H9 (cell line): ENCODE results near the gene GLT6D1. TPM values are rescaled to one million over a fixed set of nuclear protein-coding genes. Genes with fewer than 3 reads are reported as not detected.

Experiments
- DNase-seq: peaks from one replicate; pipeline ENCODE4 v3.0.0-alpha.2; 2017
- H2AFZ ChIP-seq: one replicate; pipeline ENCODE4 v1.6.1; 2013; ENCODE audit warnings: mild to moderate bottlenecking, low read length, control low read depth, moderate library complexity
- H2AK5ac ChIP-seq: 2 replicates; pipeline ENCODE4 v1.6.1; 2013; ENCODE audit warnings: low read length, control low read depth, mixed read lengths; ENCODE audit not compliant: insufficient read length
- H2BK120ac ChIP-seq: one replicate; pipeline ENCODE4 v1.6.1; 2013; ENCODE audit warnings: low read depth, mild to moderate bottlenecking, low read length, control low read depth, inconsistent platforms; ENCODE audit not compliant: poor library complexity, severe bottlenecking
- H2BK12ac ChIP-seq: 2 replicates; pipeline ENCODE4 v1.6.1; 2013; ENCODE audit warnings: low read length, control low read depth, mixed read lengths, low read depth; ENCODE audit not compliant: insufficient read length
- H2BK15ac ChIP-seq: 2 replicates; pipeline ENCODE4 v1.6.1; 2013; ENCODE audit warnings: low read depth, low read length, control low read depth
- H2BK20ac ChIP-seq: one replicate; pipeline ENCODE4 v1.6.1; 2013; ENCODE audit warnings: low read depth, mild to moderate bottlenecking, low read length, control low read depth, inconsistent platforms; ENCODE audit not compliant: poor library complexity, severe bottlenecking
- H2BK5ac ChIP-seq: 2 replicates; pipeline ENCODE4 v1.6.1; 2013; ENCODE audit warnings: low read length, control low read depth, mixed read lengths; ENCODE audit not compliant: insufficient read length
- H3K14ac ChIP-seq: 2 replicates; pipeline ENCODE4 v1.6.1; 2013; ENCODE audit warnings: low read length, control low read depth; ENCODE audit not compliant: insufficient read depth
- H3K18ac ChIP-seq: 2 replicates; pipeline ENCODE4 v1.6.1; 2013; ENCODE audit warnings: low read depth, mild to moderate bottlenecking, mixed read lengths, low read length, control low read depth; ENCODE audit not compliant: insufficient read length
- H3K23ac ChIP-seq: 2 replicates; pipeline ENCODE4 v1.6.1; 2013; ENCODE audit warnings: low read length, control low read depth, mixed read lengths, low read depth; ENCODE audit not compliant: insufficient read length
- H3K23me2 ChIP-seq: 2 replicates; pipeline ENCODE4 v1.6.1; 2013; ENCODE audit warnings: low read depth, mild to moderate bottlenecking, mixed read lengths, low read length, control low read depth; ENCODE audit not compliant: insufficient read length, poor library complexity, severe bottlenecking
- H3K27ac ChIP-seq: 2 replicates; pipeline ENCODE4 v1.5.1; 2013; ENCODE audit warnings: low read length, control low read depth, mixed read lengths, low read depth; ENCODE audit not compliant: insufficient read length
- H3K27me3 ChIP-seq: 2 replicates; pipeline ENCODE4 v1.6.1; 2013; ENCODE audit warnings: low read length, control low read depth, inconsistent platforms; ENCODE audit not compliant: insufficient read depth
- H3K4ac ChIP-seq: 2 replicates; pipeline ENCODE4 v1.6.1; 2013; ENCODE audit warnings: low read depth, mild to moderate bottlenecking, control low read depth, inconsistent platforms, low read length, moderate library complexity
- H3K4me1 ChIP-seq: 2 replicates; pipeline ENCODE4 v1.6.1; 2013; ENCODE audit warnings: low read length, control low read depth, inconsistent platforms; ENCODE audit not compliant: insufficient read depth
- H3K4me2 ChIP-seq: 2 replicates; pipeline ENCODE4 v1.6.1; 2013; ENCODE audit warnings: low read length, control low read depth, mixed read lengths; ENCODE audit not compliant: insufficient read length, insufficient read depth
- H3K56ac ChIP-seq: 2 replicates; pipeline ENCODE4 v1.6.1; 2013; ENCODE audit warnings: low read depth, mild to moderate bottlenecking, mixed read lengths, low read length, control low read depth; ENCODE audit not compliant: insufficient read length
- H3K79me1 ChIP-seq: 2 replicates; pipeline ENCODE4 v1.6.1; 2013; ENCODE audit warnings: low read depth, mild to moderate bottlenecking, moderate library complexity, low read length, control low read depth, inconsistent platforms; ENCODE audit not compliant: insufficient read depth, poor library complexity, severe bottlenecking
- H3K79me2 ChIP-seq: 2 replicates; pipeline ENCODE4 v1.6.1; 2013; ENCODE audit warnings: low read length, control low read depth, inconsistent platforms; ENCODE audit not compliant: insufficient read depth
- H3K9ac ChIP-seq: 2 replicates; pipeline ENCODE4 v1.6.1; 2013; ENCODE audit warnings: low read length, control low read depth, mixed read lengths; ENCODE audit not compliant: insufficient read length; ENCODE audit errors: extremely low read depth
- H3K9me3 ChIP-seq: one replicate; pipeline ENCODE4 v1.6.1; 2013; ENCODE audit warnings: low read depth, low read length, inconsistent platforms; ENCODE audit not compliant: control insufficient read depth
- H3T11ph ChIP-seq: one replicate; pipeline ENCODE4 v1.6.1; 2013; ENCODE audit warnings: mild to moderate bottlenecking, low read length, control low read depth, inconsistent platforms
- H4K20me1 ChIP-seq: one replicate; pipeline ENCODE4 v1.6.1; 2013; ENCODE audit not compliant: control insufficient read depth, insufficient read length, insufficient read depth
- H4K5ac ChIP-seq: 2 replicates; pipeline ENCODE4 v1.6.1; 2013; ENCODE audit warnings: low read depth, mild to moderate bottlenecking, mixed read lengths, low read length, control low read depth; ENCODE audit not compliant: insufficient read length
- H4K8ac ChIP-seq: replicated peaks from 2 replicates; pipeline ENCODE4 v1.6.1; 2013; ENCODE audit warnings: low read length, control low read depth, mixed read lengths, low read depth; ENCODE audit not compliant: insufficient read length
- H4K91ac ChIP-seq: 2 replicates; pipeline ENCODE4 v1.6.1; 2013; ENCODE audit warnings: low read depth, mild to moderate bottlenecking, moderate library complexity, mixed read lengths, low read length, control low read depth; ENCODE audit not compliant: insufficient read length
- H3K27ac Mint-ChIP-seq, 3 experiments: 2 replicates in 2 of 3; 3 replicates in 1 of 3; pipeline ENCODE4 v1.8.0; 2020 to 2021; ENCODE audit warnings: mixed read lengths in 3 of 3, mild to moderate bottlenecking in 1 of 3, moderate library complexity in 1 of 3
- H3K27me3 Mint-ChIP-seq: 2 replicates; pipeline ENCODE4 v1.8.0; 2021; ENCODE audit warnings: low read depth, mild to moderate bottlenecking, moderate library complexity, mixed read lengths
- H3K36me3 Mint-ChIP-seq, 3 experiments: 2 replicates in 2 of 3; 3 replicates in 1 of 3; pipeline ENCODE4 v1.8.0; 2020 to 2021; ENCODE audit warnings: low read depth in 3 of 3, mixed read lengths in 3 of 3; ENCODE audit not compliant: insufficient read depth in 1 of 3
- H3K4me1 Mint-ChIP-seq, 2 experiments: 2 replicates each; pipeline ENCODE4 v1.8.0; 2020; ENCODE audit warnings: mixed read lengths in 2 of 2
- H3K4me3 Mint-ChIP-seq, 2 experiments: 2 replicates in 1 of 2; 3 replicates in 1 of 2; pipeline ENCODE4 v1.8.0; 2020 to 2021; ENCODE audit warnings: mild to moderate bottlenecking in 2 of 2, mixed read lengths in 2 of 2, moderate library complexity in 1 of 2
- H3K9me3 Mint-ChIP-seq, 2 experiments: 2 replicates in 1 of 2; 3 replicates in 1 of 2; pipeline ENCODE4 v1.8.0; 2020; ENCODE audit warnings: mild to moderate bottlenecking in 2 of 2, mixed read lengths in 2 of 2, moderate library complexity in 1 of 2
- CTCF ChIP-seq: fragments of 200-600 bp; sonication (generic); conservative IDR thresholded peaks from 3 replicates; pipeline ENCODE4 v1.8.0; 2021; ENCODE audit warnings: antibody characterized with exemption, mild to moderate bottlenecking
- WGBS: extraction: QIAGEN DNeasy Blood & Tissue Kit; methylation state at CpG from one replicate; pipeline ENCODE4 v1.1.7; 2013; ENCODE audit warnings: missing lambda C conversion rate, low lambda C conversion rate, mixed read lengths; ENCODE audit not compliant: insufficient read length; ENCODE audit errors: extremely low coverage; 5-methylcytosine and 5-hydroxymethylcytosine counted together
- total RNA-seq: library from RNA; stranded (reverse); gene quantifications from 2 replicates; pipeline ENCODE4 v1.2.1, GENCODE V29; 2021

GLT6D1 gene
- total RNA-seq, 1 experiment from 2014 or later: not detected

- Histone ChIP-seq H3K9ac (no peak overlapping the region), H3K4me2 (no peak overlapping the region), H3K23me2 (no peaks in the 10 kb centered on the region), H3K23ac (no peak overlapping the region), H2BK120ac (no peak overlapping the region), H2BK15ac (no peak overlapping the region), H3K14ac (no peak overlapping the region), H2BK5ac (no peak overlapping the region), H3K27ac (no peak overlapping the region), H4K5ac (no peak overlapping the region), H2AK5ac (no peak overlapping the region), H2BK12ac (no peak overlapping the region), H3K56ac (no peak overlapping the region), H4K8ac (no peak overlapping the region), H4K20me1 (peaks cover 2% of the 10 kb centered on the region), H3K27me3 (no peaks in the 10 kb centered on the region), H3K18ac (no peak overlapping the region), H2AFZ (no peak overlapping the region), H4K91ac (no peak overlapping the region), H3K4ac (no peak overlapping the region), H3K79me2 (no peaks in the 10 kb centered on the region), H3K79me1 (no peaks in the 10 kb centered on the region), H3T11ph (no peak overlapping the region), H3K9me3 (peaks cover 9% of the 10 kb centered on the region), H2BK20ac (no peak overlapping the region), H3K4me1 (no peaks in the 10 kb centered on the region)
- peaks cover 11 to 14% of the 10 kb centered on the region in 2 experiments for H3K9me3 Mint-ChIP-seq
- H3K4me3 Mint-ChIP-seq: no peak overlapping the region
- DNase-seq: no peak
- H3K36me3 Mint-ChIP-seq: peaks cover 6 to 11% (median 7%) of the 10 kb centered on the region in 3 experiments; a peak in 6 of 7 replicates
- H3K27ac Mint-ChIP-seq: no peak overlapping the region
- peaks cover under 1 to 10% of the 10 kb centered on the region in 2 experiments; a peak in 3 of 4 replicates for H3K4me1 Mint-ChIP-seq
- whole genome bisulfite sequencing: no CpG with 5 or more reads among the region's 9 CpGs
- TF ChIP-seq CTCF: no peak
- H3K27me3 Mint-ChIP-seq: peaks cover 2% of the 10 kb centered on the region; the same call in 1 of the 2 replicates
These were observed 28.2 kb upstream of the GLT6D1 start for GRCh38 chr9:135667463-135668001.
